Measurements from ENCODE around the gene SPOCK1. TPM values are rescaled to one million over a fixed set of nuclear protein-coding genes. Genes with fewer than 3 reads are reported as not detected.
A peak's percentile ranks its signal among the peaks of the same experiment; 100 is the strongest.

SPOCK1 gene
- total RNA-seq, 1 donor from 2014 or later, result 8.4 TPM

DNA sequence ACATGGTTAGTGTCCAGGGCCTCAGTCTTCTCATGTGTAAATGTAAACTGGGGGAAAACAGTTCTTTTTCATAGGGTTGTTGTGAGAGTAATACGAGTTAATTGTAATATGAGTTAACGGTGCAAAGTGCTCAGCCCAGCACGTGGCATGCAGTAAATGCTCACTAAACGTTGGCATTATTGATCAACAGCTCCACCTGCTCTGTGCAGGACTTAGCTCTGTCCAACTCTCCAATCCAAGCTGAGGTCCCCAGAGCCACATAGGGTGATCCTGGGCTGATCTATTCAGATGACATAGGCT is 28.3 kb downstream of the SPOCK1 start:
- no peak overlapping the region for H3K27ac ChIP-seq
- intact Hi-C loops (cut with DNase I), result no loop called here
- H3K4me1 ChIP-seq, result no peaks in the 10 kb centered on the region

GRCh38 chr5:137470111-137470920 is 28.8 kb downstream of the SPOCK1 start:
- no peak overlapping the region for H3K4me3 ChIP-seq
- no peaks in the 10 kb centered on the region for H3K4me1 ChIP-seq
- TF ChIP-seq, protein P1, sequence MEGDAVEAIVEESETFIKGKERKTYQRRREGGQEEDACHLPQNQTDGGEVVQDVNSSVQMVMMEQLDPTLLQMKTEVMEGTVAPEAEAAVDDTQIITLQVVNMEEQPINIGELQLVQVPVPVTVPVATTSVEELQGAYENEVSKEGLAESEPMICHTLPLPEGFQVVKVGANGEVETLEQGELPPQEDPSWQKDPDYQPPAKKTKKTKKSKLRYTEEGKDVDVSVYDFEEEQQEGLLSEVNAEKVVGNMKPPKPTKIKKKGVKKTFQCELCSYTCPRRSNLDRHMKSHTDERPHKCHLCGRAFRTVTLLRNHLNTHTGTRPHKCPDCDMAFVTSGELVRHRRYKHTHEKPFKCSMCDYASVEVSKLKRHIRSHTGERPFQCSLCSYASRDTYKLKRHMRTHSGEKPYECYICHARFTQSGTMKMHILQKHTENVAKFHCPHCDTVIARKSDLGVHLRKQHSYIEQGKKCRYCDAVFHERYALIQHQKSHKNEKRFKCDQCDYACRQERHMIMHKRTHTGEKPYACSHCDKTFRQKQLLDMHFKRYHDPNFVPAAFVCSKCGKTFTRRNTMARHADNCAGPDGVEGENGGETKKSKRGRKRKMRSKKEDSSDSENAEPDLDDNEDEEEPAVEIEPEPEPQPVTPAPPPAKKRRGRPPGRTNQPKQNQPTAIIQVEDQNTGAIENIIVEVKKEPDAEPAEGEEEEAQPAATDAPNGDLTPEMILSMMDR (IDR thresholded peaks at IDR 0.05), result no peak
- H3K9me3 ChIP-seq, result no peaks in the 10 kb centered on the region
- DNase-seq, result no peak
- intact Hi-C loops (cut with DNase I), result no loop called here
- no peaks in the 10 kb centered on the region for H3K36me3 ChIP-seq
- ATAC-seq, result no peak
- no peaks in the 10 kb centered on the region for H3K27me3 ChIP-seq (ENCODE audit: low read depth)
- no peak overlapping the region for H3K27ac ChIP-seq

More for the DNA sequence above, 28.3 kb downstream of the SPOCK1 start:
- TF ChIP-seq, protein P1 (IDR thresholded peaks at IDR 0.05), result no peak
- no peaks in the 10 kb centered on the region for H3K9me3 ChIP-seq
- no peaks in the 10 kb centered on the region for H3K27me3 ChIP-seq (ENCODE audit: low read depth)
- no peak overlapping the region for H3K4me3 ChIP-seq
- ATAC-seq (no peak), DNase-seq (no peak)
- no peaks in the 10 kb centered on the region for H3K36me3 ChIP-seq

- Histone ChIP-seq H3K27me3 (ENCODE audit: low read depth) (no peaks in the 10 kb centered on the region), H3K36me3 (no peaks in the 10 kb centered on the region), H3K4me1 (no peaks in the 10 kb centered on the region), H3K9me3 (no peaks in the 10 kb centered on the region), H3K4me3 (no peak overlapping the region), H3K27ac (no peak overlapping the region)
- ATAC-seq (peak in 1 of 2 donors; percentile 28), DNase-seq (no peak)
- TF ChIP-seq, protein P1 (IDR thresholded peaks at IDR 0.05), result no peak
- intact Hi-C loops (cut with DNase I), result no loop called here
Observed at GRCh38 chr5:137466889-137467288, 32.2 kb downstream of the SPOCK1 start.

GRCh38 chr5:137465930-137466329 is 33.2 kb downstream of the SPOCK1 start:
- Histone ChIP-seq H3K4me3 (no peak overlapping the region), H3K27ac (no peak overlapping the region), H3K4me1 (no peaks in the 10 kb centered on the region), H3K36me3 (no peaks in the 10 kb centered on the region), H3K9me3 (no peaks in the 10 kb centered on the region), H3K27me3 (ENCODE audit: low read depth) (no peaks in the 10 kb centered on the region)
- intact Hi-C loops (cut with DNase I), result no loop called here
- no peak for DNase-seq
- ATAC-seq, result no peak
- TF ChIP-seq, protein P1 (IDR thresholded peaks at IDR 0.05), result no peak

DNA sequence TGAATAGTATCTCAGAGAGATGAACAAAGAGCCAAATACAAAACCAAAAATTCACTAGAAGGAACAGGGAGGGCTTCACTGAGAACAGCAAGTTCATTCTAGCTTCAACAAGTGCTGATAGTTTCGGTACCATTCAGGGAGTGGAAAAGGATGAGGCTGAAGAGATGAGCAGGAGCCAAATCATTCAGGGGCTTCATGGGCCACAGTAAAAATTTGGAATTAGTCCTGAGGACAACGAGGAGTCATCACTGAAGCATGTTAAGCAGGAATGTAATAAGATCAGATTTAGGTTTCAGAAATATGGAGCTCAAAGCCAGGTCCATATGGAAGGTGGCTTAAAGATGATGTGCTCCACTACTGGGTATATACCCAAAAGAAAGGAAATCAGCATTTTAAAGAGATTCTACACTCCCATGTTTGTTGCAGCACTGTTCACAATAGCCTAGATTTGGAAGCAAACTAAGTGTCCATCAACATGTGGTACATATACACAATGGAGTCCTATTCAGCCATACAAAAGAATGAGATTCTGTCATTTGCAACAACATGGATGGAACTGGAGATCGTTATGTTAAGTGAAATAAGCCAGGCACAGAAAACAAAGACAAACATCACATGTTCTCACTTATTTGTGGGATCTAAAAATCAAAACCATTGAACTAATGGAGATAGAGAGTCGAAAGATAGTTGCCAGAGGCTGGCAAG is 36.2 kb downstream of the SPOCK1 start:
- no peak for DNase-seq

More for the DNA sequence above, 36.2 kb downstream of the SPOCK1 start:
- Histone ChIP-seq H3K4me3 (no peak overlapping the region), H3K4me1 (no peaks in the 10 kb centered on the region), H3K27me3 (ENCODE audit: low read depth) (peaks cover 3% of the 10 kb centered on the region), H3K27ac (no peak overlapping the region), H3K9me3 (no peaks in the 10 kb centered on the region), H3K36me3 (no peaks in the 10 kb centered on the region)
- no peak for ATAC-seq
- TF ChIP-seq, protein P1 (IDR thresholded peaks at IDR 0.05), result no peak
- intact Hi-C loops (cut with DNase I), result no loop called here

Data from lower lobe of right lung (tissue), 2 donors.